ENCODE measurements around the gene ARFGAP1. TPM values are rescaled to one million over a fixed set of nuclear protein-coding genes. Genes with fewer than 3 reads are reported as not detected.

ARFGAP1 gene
- total and polyA plus RNA-seq, 2 donors (not counting 3 experiments of a cell fraction or from before 2014, with no cell fraction given) = 93.7 to 126 TPM

DNA sequence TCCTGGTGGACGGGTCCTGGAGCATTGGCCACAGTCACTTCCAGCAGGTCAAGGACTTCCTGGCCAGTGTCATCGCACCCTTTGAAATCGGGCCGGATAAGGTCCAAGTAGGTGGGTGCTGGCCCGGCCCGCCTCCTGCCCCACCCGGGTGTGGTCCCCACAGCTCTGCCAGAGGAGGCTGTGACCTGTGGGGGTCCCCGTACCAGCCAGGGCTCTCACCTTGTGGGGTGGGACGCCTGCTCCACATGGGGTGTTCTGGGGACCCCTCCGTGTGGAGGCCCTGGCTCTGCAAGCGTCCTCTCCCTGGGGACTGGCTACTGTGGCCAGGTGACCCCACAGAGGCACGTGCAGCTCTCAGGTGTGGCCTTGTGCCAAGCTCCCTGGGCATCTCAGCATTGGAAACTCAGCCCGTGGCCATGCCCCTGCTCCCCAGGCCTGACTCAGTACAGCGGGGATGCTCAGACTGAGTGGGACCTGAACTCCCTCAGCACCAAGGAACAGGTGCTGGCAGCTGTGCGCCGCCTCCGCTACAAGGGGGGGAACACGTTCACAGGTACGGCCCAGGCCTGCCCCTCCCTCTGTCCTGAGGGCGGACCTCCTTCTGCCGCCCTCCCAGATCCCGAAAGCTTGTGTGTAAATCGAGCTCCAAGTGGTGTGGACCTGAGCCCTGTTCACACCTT, 35.1 kb downstream of the ARFGAP1 start:
- TF ChIP-seq MYC (IDR thresholded peaks at IDR 0.05; ENCODE audit: low read depth, low read length) (no peak), MAX (IDR thresholded peaks at IDR 0.05; ENCODE audit: insufficient read depth, insufficient read length) (no peak), JUN (IDR thresholded peaks at IDR 0.05; ENCODE audit: borderline replicate concordance, insufficient read depth, insufficient read length, low read depth) (no peak), POLR2AphosphoS5 (IDR thresholded peaks at IDR 0.05; ENCODE audit: insufficient read depth, low read depth, low read length) (no peak), EZH2 (IDR thresholded peaks at IDR 0.05; ENCODE audit: borderline replicate concordance, low read depth, low read length, severe bottlenecking) (no peak), GATA2 (IDR thresholded peaks at IDR 0.05; ENCODE audit: insufficient read depth, insufficient read length, low read depth, low read length) (no peak), FOS (IDR thresholded peaks at IDR 0.05; ENCODE audit: borderline replicate concordance, insufficient read depth, low read length) (no peak), POLR2A (IDR thresholded peaks at IDR 0.05; ENCODE audit: low read depth, low read length) (no peak), CTCF (IDR thresholded peaks at IDR 0.05; ENCODE audit: extremely low read depth in 1 of 2, insufficient read depth in 1 of 2, low read depth in 1 of 2, low read length in 2 of 2) (no peak)
- no peak overlapping the region for H3K4me3 ChIP-seq (replicated peaks in 1 of 3; ENCODE audit: insufficient read depth in 1 of 3, low read depth in 1 of 3, low read length in 3 of 3)
- H4K20me1 ChIP-seq (replicated peaks; ENCODE audit: control insufficient read depth, extremely low read depth, insufficient read depth, low read length) = no peaks in the 10 kb centered on the region
- no peak overlapping the region for H3K27ac ChIP-seq (ENCODE audit: insufficient read depth, low read depth, low read length)
- intact Hi-C loops (cut with micrococcal nuclease) = no loop called here
- ChIA-PET CTCF (interaction anchor here (0.9 to 5.1 kb wide), 6 partner anchors 10 to 188 kb away, joined by 3 to 267 read pairs (median 20); no protein-coding TSS in a partner anchor), POLR2A (no interaction called here)
- H3K9me3 ChIP-seq (replicated peaks; ENCODE audit: control insufficient read depth, insufficient read depth, low read length) = no peaks in the 10 kb centered on the region
- no peaks in the 10 kb centered on the region for H3K4me1 ChIP-seq (ENCODE audit: control insufficient read depth, extremely low read depth, insufficient read depth, low read length)
- FAIRE-seq (no peak), DNase-seq (ENCODE audit: low read depth, low spot score) (no peak)
- H3K79me2 ChIP-seq (ENCODE audit: control insufficient read depth, insufficient read depth, low read length) = no peaks in the 10 kb centered on the region
- no peaks in the 10 kb centered on the region for H3K27me3 ChIP-seq (ENCODE audit: control insufficient read depth in 2 of 2, insufficient read depth in 2 of 2, low read length in 2 of 2)
- dilution Hi-C loops (cut with MboI; ENCODE audit: extremely low pct_ligation_motif_present, low sequenced_read_pairs) = no loop called here
- no peak overlapping the region for H3K4me2 ChIP-seq (ENCODE audit: insufficient read depth, low read length)
- no peaks in the 10 kb centered on the region for H3K9me1 ChIP-seq (replicated peaks; ENCODE audit: control insufficient read depth, extremely low read depth, insufficient read depth, low read length)
- H2AFZ ChIP-seq (ENCODE audit: low read depth, low read length) = no peak overlapping the region
- no peak overlapping the region for H3K9ac ChIP-seq (replicated peaks; ENCODE audit: extremely low read depth, insufficient read depth, low read length)
- no peaks in the 10 kb centered on the region for H3K36me3 ChIP-seq (ENCODE audit: control insufficient read depth in 2 of 2, extremely low read depth in 1 of 2, insufficient read depth in 2 of 2, low read length in 2 of 2)
- BruUV-seq (replicated peaks) = no TSS peak
